GM21381 (cell line): ENCODE data around the gene DCAF8.
A peak's percentile ranks its signal among the peaks of the same experiment; 100 is the strongest.

Experiments
- ATAC-seq: cut with Tn5 transposase; IDR thresholded peaks from one replicate; pipeline ENCODE4 v1.9.1; 2021; ENCODE audit warnings: mild to moderate bottlenecking, moderate library complexity; ENCODE audit not compliant: unreplicated experiment

Gene DCAF8

DNA sequence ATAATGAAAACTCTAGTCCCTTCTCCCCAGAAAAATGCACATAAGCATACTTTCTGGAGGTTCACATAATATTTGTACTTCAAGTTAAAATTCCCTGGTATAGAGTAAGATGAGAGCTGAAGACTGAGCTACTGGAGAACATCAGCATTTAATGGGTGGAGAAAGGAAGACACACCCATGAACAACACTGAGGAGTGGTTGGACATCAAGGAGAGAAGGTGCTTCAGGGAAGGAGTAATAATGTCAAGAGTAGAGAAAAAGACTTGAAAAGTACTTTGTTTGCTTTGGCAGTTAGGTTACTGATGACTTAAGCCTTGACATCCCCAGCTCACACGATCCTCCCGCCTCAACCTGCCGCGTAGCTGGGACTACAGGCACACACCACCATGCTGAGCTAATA is 35.3 kb downstream of the DCAF8 start:
- ATAC-seq = no peak

DNA sequence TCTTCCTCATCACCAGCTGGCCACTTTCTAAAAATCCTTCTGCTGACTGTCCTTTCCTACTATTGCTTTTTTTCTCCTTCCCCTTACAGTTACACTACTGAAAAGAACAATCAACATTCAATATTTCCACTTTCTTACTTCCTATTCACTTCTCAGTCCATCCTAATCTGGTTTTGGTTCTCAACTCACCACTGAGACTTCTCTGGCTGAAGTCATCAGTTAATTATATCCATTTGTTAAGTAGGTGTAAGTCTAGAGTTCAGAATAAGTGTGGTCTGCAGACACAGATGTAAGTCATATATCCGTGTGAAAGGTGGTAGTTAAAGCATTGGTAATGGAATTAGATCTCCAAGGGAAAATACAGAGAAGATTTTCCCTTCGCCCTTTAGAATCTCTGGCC is 35.7 kb downstream of the DCAF8 start:
- peak; percentile 66 for ATAC-seq

DNA sequence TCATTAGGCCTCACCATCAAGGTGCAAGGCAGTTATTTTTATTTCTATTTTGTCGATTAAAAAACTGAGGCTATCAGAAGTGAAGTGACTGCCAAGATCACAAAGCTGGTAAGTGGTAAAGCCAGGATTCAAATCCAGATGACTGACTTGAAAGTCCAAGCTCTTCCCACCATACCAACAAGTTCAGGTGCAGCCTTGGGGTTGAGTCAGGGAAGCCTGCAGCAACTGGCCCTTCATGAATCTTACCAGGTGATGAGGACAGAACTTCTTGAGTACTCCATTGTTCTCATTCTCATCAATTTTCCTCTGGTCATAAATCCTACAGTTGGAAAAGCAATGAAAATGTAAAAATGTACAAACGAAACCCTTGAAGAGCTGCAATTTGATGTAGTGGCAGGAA is 37.0 kb downstream of the DCAF8 start:
- no peak for ATAC-seq

DNA sequence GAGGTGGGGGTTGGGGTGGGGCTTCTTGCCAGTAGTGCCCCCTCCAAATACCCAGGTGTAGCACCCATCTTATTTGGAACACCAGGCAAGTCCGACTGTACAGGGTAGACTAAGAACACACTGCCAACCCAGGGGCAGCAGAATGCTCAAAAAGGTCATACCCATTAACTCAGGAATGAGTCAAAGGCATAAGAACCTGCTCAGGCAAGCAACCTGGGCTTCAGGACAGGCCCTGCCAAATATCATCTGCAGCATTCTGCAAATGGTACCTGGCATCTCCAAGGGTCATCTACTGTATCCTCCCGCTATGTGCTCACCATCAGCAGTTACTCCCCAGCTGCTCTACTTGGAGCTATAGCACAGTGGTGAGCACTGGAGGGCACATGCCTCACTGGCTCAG is 37.7 kb downstream of the DCAF8 start:
- no peak for ATAC-seq

DNA sequence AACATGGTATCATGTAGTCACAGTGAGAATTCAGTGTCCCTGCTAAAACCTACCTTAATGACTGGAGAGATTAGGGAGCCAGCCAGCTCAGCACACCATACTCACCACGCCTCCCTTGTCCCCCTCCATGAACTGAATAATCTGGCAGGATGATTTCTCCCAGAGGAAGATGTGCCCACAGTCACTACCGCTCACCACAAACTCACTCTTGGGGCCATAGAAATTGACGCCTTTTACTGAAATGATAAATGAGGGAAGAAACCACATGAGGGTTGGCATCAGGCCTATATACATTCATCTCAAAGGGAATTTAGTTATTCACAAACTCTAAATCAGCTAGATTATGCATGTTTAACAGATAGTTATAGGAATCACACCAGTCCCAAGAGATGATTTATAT is 39.8 kb downstream of the DCAF8 start:
- ATAC-seq = no peak

DNA sequence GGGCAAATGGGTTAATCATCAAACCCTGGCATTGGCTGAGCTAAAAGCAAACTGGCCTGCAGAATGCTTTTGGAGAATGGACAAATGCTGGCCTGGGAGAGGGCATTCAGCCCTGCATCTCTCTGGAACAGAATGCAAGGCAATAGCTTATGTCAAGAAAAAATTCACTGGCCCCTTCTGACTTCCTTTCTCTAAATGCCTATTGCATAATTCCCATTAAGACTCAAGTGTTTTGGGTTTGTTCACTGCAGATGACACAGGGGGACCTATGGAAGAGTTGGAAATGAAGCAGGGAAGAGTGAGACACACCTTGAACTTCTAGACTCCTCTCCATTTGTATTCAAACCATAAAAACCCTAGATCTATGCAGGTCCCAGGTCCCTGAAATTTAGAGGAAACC is 41.3 kb downstream of the DCAF8 start:
- no peak for ATAC-seq

DNA sequence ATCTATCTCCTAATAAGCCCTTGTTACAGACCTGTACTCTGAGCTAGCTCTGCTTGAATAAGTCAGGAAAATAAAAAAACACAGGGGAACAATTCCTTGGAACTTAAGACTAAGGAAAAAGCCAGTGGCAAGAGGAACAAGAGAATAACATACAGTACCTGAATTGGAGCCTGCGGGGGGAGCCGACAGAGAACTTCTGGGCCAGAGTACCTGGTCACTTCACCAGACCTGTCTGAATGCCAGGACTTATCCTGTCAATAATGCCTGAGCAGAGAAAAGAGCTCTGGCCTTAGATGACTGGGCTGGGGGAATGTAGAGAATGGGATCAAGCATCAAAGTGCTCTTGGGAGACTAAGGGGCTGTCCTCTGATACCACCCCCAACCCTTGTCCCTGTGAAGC is 42.0 kb downstream of the DCAF8 start:
- ATAC-seq = no peak

DNA sequence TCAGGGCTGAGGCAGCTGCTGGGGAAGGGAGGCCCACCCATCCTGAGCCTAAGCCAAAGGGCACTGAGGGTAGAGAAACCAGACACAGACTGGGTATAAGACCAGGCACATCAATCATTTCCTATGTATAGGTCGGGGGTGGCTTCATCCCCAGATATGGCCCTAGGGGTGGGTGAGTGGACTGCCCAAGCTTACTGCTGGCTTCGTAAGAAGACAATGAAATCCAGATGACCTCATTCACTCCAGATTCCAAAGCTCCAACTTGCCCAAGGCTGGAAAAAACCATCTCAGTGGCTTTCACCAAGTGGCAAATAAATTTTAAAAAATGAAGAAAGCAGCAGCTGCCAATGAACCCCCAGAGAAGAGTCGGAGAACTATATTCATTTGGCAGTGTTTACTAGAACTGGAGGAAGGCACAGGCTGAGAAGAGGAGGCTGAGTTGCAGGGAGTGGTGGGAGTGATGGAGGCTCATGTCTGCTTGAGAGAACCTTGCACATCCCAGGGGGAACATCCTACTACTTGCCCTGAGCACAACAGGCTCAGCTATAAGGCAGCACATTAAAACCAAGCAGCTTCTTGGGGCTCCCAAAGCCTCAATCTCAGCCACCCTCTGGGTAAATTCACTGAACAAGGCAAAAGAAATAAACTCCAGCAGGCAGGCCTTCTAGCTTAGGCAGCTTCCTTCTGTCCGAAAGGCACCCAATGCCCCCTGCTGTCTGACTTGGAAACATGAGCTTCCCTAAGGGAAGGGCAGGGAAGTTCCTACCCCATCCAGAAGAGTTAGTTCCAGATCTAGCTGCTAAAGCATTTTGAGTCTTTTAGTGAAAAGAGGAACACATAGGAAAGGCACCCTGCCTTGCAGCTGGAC is 43.1 kb downstream of the DCAF8 start:
- no peak for ATAC-seq

DNA sequence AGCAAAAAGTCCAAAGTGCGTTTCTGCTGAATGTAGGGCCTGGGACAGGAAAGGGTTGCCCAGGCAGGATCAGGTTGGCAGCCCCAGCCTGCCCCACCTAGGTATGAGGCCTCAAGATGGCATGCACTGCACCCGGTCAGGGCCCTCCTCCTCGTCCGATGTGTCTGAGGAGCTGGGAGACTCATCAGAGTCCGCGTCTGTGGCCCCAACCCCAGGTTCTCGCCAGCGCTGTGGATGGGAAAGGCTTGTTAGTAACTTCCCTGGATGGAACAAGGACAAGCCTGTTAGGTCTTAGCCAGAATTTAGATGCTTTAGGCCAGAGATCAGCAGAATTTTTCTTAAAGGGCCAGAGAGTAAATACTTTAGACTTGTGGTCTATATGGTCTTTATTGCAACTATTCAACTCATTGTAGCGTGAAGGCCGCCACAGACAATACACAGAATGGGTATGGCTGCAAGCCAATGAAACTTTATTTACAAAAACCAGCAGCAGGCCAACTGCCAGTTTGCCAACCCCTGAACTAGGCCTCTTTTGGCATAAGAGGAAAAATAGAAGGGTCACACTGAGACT is 44.8 kb downstream of the DCAF8 start:
- no peak for ATAC-seq

DNA sequence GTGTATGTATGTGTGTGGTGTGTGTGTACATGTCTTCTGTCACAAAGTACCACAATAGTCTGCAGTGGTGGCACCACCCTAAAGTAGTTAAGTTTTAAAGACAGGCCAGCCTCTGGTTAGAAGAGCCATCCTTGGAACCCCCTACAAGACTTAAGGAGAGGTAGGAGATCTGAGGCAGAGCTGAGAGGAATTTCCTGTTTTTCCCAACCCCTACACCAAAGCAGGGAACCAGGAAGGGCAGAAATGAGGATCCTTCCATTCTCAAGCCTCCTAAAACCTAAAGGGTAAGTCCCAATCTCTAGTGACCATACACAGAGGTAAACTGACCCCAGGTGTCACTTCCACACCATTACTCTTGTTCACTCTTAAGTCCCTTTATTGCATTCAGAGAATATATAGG is 46.0 kb downstream of the DCAF8 start:
- no peak for ATAC-seq

DNA sequence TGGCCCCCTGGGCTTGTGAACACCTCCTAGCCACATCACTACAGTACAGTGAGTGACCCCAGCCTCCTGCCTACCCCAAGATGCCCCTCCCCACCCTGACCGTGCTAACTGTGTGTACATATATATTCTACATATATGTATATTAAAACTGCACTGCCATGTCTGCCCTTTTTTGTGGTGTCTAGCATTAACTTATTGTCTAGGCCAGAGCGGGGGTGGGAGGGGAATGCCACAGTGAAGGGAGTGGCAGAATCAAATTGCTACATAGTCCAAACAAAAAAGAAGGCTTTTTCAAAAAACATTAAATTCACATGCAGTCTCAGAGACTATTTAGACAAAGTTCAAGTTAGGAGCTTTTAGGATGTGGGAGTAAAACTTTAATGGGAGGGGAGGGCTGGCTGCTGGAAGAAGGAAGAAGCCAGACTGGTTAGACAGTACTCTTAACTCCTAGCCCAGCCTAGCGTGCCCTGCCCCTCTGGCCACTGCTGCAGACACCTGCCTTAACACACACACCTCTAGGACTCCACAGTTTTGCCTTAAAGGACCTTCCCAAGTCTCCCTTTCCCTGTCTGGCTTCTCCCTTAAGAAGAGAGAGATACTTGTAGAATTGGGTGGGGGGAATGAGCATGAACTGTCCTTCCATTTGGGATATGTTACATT is 47.7 kb downstream of the DCAF8 start:
- no peak for ATAC-seq

DNA sequence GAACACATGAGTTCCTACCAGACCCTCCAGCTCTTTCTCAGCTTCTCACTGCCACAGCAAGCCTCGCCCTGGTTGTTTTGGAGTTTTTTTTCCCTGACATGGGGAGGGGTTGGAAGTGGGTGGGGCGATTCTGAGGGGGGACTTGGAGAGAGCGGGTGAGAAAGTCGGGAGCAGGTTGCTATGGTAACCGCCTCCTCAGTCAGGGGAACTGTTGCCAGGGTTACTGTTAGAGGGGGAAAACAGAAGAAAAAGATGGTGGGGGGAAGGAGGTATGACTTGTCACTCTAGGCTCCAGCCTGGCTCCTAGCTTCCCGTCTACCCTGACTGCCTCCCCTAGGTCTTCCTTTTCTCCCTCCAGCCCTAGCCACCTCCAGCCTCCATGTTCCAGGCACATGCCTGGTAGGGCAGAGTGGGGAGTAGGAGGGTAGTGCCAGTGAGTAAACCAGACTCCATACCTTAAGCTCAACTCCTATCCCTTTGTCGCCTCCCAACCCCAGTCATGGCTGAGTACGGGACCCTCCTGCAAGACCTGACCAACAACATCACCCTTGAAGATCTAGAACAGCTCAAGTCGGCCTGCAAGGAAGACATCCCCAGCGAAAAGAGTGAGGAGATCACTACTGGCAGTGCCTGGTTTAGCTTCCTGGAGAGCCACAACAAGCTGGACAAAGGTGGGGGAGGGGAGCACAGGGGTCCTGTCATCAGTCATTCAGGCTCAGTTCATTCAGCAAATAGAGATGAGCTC is 51.1 kb downstream of the DCAF8 start:
- ATAC-seq = no peak

DNA sequence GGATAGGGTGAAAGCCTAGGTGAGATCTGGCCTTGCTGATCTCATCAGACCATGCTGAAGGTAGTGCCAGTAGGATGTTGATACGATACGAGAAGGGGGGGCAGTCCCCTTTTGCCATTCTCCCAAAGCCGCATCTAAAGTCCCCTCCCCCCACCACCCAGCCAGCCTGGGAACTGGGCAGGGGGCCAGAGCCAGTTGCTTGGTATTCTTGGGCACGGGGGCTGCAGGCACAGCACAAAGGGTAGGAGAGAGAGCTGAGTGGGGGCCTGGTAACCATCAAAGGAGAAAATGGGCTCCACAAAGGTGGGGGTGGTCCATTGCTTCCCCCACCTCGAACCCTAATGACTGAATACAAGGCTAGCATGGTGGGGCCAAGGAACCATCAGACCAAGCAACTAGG is 51.8 kb downstream of the DCAF8 start:
- ATAC-seq = no peak

DNA sequence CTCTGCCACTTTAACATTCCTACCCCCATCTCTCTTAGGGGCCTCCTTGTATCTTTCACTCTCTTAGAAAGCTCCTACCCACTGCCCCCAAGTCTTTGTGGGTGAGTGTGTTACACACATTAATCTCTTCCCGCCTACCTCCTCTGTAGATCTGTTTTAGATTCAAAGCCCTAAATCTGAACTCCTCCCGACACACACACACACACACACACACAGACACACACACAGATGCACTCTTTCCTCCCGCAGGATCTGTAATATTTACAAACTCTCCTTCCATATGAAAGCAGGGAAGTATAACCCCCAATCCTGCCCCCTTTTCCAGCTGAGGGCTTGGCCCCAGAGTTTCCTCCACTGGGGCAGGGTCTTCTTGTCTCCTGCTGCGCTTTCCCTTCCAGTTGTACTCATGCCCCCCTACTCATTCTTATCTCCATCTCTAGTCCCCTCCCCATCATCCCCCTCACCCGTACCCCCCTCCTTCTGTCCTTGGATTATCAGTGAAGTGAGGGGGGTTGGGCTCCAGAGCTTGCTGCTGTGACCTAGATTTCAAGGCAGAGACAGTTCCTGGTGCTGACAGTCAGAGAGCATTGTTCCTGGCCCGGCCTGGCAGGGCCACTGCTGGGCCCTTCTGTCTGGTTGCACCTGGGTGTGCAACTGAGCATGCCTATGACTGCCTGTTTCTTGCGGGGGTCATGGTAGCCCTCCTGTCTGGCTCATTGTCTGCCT is 52.9 kb downstream of the DCAF8 start:
- ATAC-seq = no peak

DNA sequence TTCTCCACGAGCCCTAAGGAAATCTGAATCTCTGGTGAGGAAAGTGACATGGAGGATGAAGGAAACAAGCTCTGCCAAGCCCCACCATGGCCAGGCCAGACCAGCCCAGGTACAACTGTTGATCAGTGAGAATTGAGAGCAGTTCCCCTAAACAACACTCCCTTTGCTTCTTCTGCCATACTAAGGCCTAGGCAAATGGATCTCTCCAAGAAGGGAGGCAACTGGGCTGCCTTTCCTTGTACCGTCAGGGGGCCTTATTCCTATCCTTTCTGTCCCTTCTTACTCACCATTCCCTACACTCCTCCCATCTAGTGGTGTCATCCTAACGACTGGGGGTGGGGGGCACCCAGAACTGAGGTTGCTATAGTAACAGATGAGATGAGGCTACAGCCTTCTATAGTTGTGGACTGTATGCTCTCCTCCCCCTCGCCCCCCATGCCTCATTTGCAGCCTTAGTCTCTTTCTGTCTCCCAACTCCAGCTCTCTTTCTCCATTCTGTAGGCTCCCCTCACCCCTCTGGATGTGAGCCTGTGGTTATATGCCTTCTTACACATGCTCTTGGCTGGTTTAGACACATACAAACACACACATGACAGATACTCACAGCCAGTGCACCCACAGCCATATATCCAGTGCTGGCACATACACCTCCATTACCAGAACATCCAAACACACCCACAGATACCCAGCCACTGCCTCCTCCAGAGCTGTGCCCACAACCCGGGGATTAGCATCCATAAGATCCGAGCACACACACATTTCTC is 53.6 kb downstream of the DCAF8 start:
- no peak for ATAC-seq

DNA sequence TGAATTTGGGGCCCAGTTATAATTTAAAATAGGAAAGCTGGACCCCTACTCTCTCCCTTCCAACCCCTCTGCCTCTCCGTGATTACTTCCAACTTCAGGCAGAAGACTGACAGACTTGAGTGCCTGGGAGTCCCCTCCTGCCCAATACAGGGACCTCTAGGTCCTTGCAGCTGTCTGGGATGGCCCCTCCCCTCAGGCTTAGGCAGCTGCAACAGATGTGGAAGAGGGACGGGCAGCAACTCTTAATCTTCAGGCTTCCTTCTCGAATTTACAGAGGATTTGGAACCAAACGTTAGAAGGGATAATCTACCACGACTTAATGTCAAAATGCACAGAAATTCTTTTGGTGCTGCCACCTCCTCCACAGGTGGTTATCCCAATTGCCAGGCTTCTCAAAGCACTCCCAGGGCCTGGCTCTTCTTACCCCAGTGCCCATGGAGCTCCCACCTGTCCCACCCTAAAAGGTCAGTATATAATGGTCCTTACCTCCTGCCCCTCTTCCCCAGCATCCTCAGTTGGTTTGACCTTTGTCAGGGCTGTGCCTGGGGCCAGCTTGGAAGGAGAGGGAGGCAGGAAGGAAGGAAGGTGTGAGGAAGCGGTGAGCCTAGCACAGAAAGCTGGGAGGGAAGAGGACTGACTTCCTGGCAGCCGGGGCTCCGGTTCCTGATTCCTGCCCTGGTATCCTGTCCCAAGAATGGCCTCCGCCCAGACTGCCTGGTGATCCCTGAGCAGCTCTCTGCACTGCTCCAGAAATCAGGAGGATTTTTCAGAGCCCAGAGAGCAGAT is 54.4 kb downstream of the DCAF8 start:
- ATAC-seq = no peak

DNA sequence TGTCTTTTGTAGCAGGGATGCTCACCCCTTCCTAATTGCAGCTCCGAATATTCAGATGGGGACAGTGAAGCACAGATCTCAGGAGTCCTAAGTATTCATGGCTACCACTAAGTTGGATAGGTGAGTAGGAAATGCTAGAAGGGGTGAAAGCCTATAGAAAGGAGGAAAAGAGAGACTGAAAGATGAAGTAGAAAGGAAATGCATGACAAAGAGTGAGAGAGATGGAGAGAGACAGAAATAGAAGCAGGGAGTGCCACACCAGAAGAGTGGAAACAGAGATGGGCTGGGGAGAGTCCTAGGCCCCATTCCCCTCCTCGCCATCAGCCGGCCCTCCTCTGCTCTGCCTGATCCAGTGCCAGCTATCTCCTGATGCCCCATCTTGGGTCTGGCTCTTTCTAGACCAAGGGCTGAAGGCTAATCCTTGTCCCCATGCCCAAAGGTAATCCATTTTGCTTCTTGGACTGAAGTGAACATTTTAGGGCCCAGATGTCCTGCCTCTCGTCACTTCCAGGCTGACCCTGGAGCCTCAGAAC is 55.2 kb downstream of the DCAF8 start:
- ATAC-seq = no peak

DNA sequence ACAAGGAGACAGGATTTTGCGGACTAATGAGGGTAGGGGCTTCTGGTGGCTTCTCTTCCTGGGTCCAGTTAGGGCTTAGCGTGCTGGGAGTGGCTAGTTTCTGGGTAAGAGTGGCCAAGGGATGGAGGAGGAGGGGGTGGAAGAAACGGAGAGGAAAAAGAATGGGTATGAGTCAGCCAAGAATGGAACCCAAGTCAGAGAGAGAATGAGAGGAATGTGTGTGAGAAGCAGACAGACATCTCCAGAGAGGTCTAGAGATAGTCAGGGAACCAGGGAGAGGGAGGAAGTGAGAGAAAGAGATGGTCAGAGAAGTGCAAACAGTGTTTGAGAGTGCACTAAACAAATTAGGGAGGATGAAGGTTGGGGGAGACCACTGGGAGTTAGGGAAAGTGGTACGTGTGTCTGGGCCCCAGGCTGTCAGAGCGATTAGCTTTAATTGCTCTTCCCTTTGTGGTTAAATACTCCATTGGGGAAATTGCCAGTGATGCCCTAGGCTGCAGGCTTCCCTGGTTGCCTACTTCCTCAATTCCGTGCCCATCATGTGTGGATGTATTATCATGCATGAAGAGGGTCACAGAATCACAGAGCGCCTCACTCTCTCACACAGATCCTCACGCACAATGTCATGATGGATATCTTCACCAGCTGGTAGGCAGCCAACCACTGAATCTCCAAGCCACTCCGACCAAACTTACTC is 55.8 kb downstream of the DCAF8 start:
- no peak for ATAC-seq

DNA sequence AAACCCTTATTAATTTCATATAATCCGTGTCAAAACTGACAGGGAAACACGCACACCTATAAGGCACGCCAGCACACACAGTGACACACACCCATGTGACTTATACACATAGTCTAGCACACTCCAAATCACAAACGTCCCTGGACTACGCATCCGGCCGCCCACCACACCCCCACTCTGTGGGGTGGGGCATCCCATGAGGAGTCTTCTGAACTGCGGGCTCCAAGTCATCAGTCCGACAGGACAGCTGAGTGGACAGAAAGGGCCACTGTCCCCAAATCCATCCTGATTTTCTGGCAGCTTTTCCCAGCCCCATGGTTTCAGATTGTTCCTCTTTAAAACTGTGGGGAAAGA is 56.3 kb downstream of the DCAF8 start:
- ATAC-seq = no peak
